Neuron (in vitro differentiated cells): ENCODE results near the gene ADRM1.

Experiments
- H2AFZ ChIP-seq: one replicate; pipeline ENCODE4 v1.6.1; 2013; ENCODE audit warnings: low read depth, mild to moderate bottlenecking, inconsistent platforms, low read length, moderate library complexity
- H3K27me3 ChIP-seq: one replicate; pipeline ENCODE4 v1.6.1; 2013; ENCODE audit warnings: low read length; ENCODE audit not compliant: insufficient read depth
- H3K36me3 ChIP-seq: one replicate; pipeline ENCODE4 v1.6.1; 2013; ENCODE audit warnings: low read length; ENCODE audit not compliant: insufficient read depth
- H3K4me1 ChIP-seq: one replicate; pipeline ENCODE4 v1.6.1; 2013; ENCODE audit warnings: low read length; ENCODE audit not compliant: insufficient read depth
- H3K4me3 ChIP-seq: 2 replicates; pipeline ENCODE4 v1.5.1; 2013; ENCODE audit warnings: mild to moderate bottlenecking, low read length, moderate library complexity
- H3K9me3 ChIP-seq: one replicate; pipeline ENCODE4 v1.6.1; 2013; ENCODE audit warnings: low read length

ADRM1 gene

DNA sequence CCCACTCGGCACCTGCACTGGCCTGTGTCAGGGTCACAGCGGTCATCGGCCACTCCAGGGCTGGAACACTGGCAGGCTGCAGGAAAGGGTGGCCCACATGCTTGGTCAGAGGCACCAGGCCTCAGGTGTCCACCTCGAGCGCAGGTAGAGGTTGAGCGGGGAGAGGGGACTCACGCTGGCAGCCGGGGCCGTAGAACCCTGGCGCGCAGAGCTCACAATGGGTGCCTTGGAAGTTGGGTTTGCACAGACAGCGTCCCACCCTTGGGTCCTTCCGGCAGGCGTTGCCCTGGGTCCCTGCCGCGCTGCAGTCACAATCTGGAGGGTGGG, 35.5 kb downstream of the ADRM1 start:
- peaks cover 33% of the 10 kb centered on the region for H3K36me3 ChIP-seq
- H3K4me3 ChIP-seq = no peak overlapping the region
- no peaks in the 10 kb centered on the region for H3K27me3 ChIP-seq
- H3K9me3 ChIP-seq = peaks cover 2% of the 10 kb centered on the region
- H3K4me1 ChIP-seq = no peaks in the 10 kb centered on the region
- H2AFZ ChIP-seq = no peak overlapping the region

DNA sequence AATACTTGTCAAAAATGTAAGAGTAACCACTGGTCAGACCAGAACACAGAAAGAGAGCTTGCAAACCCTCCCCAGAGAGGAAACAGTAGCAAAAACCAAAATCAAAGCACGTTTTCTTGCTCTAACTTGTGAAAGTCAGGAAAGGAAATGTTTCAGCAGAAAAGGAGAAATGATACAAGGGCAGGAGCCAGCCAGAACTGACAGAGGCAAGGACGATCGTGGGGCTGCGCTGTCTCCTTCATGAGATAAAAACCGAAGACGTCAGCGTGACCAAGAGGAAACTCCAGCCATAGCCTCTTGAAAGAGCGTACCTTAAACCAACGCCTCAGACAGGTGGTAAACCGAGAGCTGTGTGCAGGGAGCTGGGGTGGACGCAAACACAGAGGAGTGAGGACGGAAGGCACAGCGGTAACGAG, 36.9 kb downstream of the ADRM1 start:
- Histone ChIP-seq H3K4me3 (no peak overlapping the region), H3K36me3 (peaks cover 30% of the 10 kb centered on the region), H3K9me3 (peaks cover 2% of the 10 kb centered on the region), H3K4me1 (no peaks in the 10 kb centered on the region), H3K27me3 (no peaks in the 10 kb centered on the region), H2AFZ (no peak overlapping the region)

DNA sequence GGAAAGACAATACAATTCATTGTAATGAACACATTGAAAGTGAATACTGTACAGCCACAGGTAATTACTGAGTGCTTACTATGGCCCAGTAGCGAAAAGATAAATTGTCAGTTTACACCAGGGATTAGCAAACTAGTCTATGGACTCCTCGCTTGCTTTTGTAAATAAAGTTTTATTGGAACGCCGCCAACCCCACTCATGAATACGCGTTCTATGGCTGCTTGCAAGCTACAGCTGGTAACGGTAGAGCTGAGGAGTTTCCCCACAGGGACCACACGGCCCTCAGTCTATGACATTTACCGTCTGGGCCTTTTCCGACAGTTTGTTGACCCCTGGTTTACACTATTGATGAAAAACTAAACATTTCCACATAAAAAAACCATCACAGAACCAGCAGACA, 40.1 kb downstream of the ADRM1 start:
- Histone ChIP-seq H2AFZ (no peak overlapping the region), H3K4me3 (no peak overlapping the region), H3K4me1 (no peaks in the 10 kb centered on the region), H3K27me3 (no peaks in the 10 kb centered on the region), H3K36me3 (peaks cover 38% of the 10 kb centered on the region), H3K9me3 (peaks cover 7% of the 10 kb centered on the region)

DNA sequence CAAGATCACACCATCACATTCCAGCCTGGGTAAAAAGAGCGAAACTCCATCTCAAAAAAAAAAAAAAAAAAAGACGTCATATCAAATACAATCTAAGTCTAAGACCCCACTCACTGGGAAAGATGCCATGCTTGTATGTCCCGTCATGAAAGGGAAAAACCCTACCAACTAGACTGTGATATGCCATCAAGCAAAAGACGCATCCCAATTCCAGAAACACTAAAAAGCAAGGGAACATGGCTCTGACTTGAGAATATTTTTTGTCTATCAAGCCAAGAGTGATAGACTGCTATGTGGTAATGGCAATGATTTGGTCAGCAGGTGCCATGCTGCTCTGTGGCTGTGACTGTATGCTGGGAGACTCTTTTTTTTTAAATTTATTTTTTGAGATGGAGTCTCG, 41.3 kb downstream of the ADRM1 start:
- no peak overlapping the region for H2AFZ ChIP-seq
- no peaks in the 10 kb centered on the region for H3K27me3 ChIP-seq
- peaks cover 33% of the 10 kb centered on the region for H3K36me3 ChIP-seq
- H3K4me1 ChIP-seq = no peaks in the 10 kb centered on the region
- H3K9me3 ChIP-seq = peaks cover 9% of the 10 kb centered on the region
- H3K4me3 ChIP-seq = no peak overlapping the region

DNA sequence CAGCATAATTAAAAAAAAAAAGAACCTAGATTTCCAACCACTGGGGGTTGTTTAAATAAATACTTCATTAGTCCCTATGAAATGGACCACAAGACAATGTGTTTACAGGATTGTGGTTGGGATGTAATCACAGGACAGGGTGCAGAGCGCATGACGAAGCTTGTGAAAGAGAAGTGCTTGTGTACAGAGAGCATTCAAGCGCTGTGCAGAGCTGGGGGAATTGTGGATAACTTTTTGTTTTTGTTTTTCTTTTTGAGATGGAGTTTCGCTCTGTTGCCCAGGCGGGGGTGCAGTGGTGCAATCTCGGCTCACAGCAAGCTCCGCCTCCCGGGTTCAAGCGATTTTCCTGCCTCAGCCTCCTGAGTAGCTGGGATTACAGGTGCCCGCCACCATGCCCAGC, 42.0 kb downstream of the ADRM1 start:
- Histone ChIP-seq H3K4me3 (no peak overlapping the region), H3K4me1 (no peaks in the 10 kb centered on the region), H2AFZ (no peak overlapping the region), H3K36me3 (peaks cover 36% of the 10 kb centered on the region), H3K27me3 (no peaks in the 10 kb centered on the region), H3K9me3 (peaks cover 13% of the 10 kb centered on the region)

DNA sequence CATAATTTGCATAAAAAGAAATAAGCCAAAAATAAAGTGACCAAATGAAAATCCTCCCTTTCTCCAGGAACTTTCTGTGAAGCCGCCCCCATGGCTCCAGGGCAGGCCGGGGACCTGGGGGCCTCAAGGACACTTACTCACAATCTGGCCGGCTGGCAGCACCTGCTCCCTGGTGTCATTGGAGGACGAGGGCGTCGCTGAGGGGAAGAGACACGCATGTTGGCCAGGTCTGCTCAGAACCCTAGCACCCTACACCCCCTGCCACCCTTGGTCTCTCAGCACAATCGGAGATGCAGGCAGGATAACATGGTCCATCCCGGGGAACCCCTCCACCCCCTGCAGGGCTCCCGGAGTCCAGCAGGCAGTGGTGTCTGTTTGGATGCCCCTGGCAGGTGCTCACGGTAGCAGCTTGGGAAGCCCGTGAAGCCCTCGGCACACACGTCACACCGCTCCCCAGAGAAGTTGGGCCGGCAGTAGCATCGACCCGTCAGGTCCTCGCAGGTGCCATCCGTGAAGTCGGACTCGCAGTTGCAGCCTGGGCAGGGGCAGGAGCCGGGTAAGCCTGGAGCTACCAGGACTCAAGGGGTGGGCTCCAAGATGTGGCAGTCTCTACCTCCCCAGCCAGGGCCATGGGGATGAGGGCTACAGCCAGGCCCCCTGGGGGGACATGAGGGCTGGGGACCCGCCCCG, 43.0 kb downstream of the ADRM1 start:
- Histone ChIP-seq H3K36me3 (peaks cover 37% of the 10 kb centered on the region), H3K4me1 (no peaks in the 10 kb centered on the region), H3K4me3 (no peak overlapping the region), H3K27me3 (no peaks in the 10 kb centered on the region), H2AFZ (no peak overlapping the region), H3K9me3 (peaks cover 13% of the 10 kb centered on the region)

DNA sequence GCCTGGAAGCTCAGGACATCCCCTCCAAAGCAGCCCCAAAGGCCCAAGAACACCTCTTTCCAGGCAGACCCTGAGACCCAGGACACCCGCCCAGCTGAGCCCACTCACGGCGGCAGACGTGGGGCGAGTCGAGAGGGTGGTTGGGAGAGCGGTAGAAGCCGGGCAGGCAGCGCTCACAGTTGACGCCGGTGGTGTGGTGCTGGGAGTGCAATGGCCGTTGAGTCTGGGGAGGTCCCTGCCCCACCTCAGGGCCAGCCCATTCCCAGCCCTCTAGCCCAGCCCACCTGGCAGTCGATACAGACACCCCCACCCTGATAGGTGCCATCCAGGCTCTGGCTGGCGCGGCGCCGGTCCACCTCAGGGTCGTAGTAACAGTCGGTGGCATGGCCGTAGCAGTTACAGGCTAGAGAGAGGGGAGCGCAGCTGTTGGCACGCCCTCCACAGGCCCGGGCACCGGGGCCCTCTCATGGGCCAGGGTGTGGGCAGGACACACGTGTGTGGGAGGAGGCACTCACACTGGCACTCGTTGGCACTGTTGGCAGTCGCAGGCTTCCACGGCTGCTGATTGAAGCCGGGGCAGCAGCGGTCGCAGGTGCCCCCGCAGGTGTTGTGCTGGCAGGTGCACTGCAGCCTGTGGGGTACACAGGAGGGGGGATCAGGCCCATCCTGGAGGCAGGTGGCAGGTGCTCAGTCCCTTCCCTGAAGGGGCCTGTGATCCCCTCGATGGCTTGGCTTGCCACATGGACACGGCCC, 43.8 kb downstream of the ADRM1 start:
- Histone ChIP-seq H3K27me3 (no peaks in the 10 kb centered on the region), H2AFZ (no peak overlapping the region), H3K36me3 (peaks cover 44% of the 10 kb centered on the region), H3K4me3 (no peak overlapping the region), H3K4me1 (no peaks in the 10 kb centered on the region), H3K9me3 (peaks cover 10% of the 10 kb centered on the region)

DNA sequence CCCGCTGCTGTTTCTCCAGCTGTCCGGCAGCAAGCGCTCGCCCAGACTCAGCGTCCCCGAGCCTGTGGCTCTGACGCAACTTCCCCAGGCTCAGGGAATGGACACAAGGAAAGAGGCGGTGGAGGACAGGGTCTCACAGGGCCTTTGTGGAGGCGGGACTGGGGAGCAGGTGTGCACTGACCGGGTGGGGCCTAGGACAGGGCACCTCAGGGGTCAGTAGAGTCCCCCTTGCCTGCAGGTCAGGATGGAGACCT, 44.3 kb downstream of the ADRM1 start:
- H3K4me3 ChIP-seq = no peak overlapping the region
- no peak overlapping the region for H2AFZ ChIP-seq
- H3K4me1 ChIP-seq = no peaks in the 10 kb centered on the region
- peaks cover 50% of the 10 kb centered on the region for H3K36me3 ChIP-seq
- H3K9me3 ChIP-seq = peaks cover 10% of the 10 kb centered on the region
- H3K27me3 ChIP-seq = no peaks in the 10 kb centered on the region

DNA sequence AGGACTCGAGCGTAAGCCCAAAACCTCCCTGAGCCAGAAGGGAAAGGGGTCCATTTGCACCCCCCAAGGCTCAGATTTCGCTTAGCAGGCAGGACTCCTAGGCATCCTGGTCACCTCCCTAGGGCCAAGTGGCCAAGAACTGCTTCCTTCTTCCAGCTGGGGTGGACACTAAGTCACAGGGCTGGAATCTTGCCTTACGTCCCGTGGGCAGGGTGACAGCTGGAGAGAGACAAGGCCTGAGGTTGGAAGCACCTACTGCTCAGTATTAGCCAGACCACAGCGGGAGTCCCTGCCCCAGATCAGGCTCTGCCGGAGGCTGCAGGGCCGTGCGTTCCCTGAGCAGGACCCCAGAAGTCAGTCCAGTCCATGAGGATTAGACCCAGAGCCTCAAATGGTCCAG, 44.6 kb downstream of the ADRM1 start:
- H3K4me3 ChIP-seq = no peak overlapping the region
- no peak overlapping the region for H2AFZ ChIP-seq
- no peaks in the 10 kb centered on the region for H3K27me3 ChIP-seq
- no peaks in the 10 kb centered on the region for H3K4me1 ChIP-seq
- peaks cover 53% of the 10 kb centered on the region for H3K36me3 ChIP-seq
- peaks cover 10% of the 10 kb centered on the region for H3K9me3 ChIP-seq

DNA sequence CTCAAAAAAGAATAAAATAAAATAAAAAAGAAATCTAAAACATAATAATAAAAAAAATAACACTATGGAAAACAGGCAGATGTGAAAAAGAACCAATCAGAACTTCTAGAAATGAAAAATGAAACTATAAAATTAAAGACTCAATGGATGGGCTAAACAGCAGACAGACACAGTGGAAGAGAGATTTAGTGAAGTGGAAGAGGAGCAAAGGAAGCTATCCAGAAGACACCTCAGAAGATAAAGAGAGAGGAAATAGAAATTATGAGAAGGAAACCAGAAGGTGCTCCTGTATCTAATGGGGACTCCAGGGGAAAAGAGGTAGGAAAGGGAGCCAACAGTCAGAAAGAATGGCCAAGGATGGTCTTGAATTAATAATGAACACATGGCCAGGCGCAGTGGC, 45.8 kb downstream of the ADRM1 start:
- Histone ChIP-seq H2AFZ (no peak overlapping the region), H3K9me3 (peaks cover 10% of the 10 kb centered on the region), H3K4me1 (no peaks in the 10 kb centered on the region), H3K36me3 (peaks cover 53% of the 10 kb centered on the region), H3K27me3 (no peaks in the 10 kb centered on the region), H3K4me3 (no peak overlapping the region)

DNA sequence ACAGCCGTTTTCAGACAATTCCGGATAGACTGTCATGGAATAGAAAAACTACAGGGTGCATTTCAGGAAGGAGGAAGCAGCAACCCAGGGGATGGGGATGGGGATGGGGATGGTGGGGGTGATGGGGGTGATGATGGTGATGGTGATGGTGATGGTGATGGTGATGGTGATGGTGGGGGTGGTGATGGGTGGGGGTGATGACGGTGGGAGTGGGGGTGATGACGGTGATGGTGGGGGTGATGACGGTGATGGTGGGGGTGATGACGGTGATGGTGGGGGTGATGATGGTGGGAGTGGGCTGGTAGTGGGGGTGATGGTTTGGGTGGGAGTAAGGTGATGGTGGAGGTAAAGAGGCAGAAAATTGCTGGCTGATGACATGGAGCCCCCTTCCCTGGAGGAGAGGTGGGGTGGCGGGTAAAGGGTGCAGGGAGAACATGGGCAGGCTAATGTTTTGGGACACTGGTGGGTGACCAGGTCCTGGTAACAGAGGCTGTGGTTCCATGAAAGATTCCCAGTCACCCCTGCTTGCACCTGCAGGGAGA, 46.8 kb downstream of the ADRM1 start:
- no peaks in the 10 kb centered on the region for H3K4me1 ChIP-seq
- H3K36me3 ChIP-seq = peaks cover 51% of the 10 kb centered on the region
- no peak overlapping the region for H2AFZ ChIP-seq
- H3K27me3 ChIP-seq = no peaks in the 10 kb centered on the region
- no peak overlapping the region for H3K4me3 ChIP-seq
- H3K9me3 ChIP-seq = peaks cover 10% of the 10 kb centered on the region

DNA sequence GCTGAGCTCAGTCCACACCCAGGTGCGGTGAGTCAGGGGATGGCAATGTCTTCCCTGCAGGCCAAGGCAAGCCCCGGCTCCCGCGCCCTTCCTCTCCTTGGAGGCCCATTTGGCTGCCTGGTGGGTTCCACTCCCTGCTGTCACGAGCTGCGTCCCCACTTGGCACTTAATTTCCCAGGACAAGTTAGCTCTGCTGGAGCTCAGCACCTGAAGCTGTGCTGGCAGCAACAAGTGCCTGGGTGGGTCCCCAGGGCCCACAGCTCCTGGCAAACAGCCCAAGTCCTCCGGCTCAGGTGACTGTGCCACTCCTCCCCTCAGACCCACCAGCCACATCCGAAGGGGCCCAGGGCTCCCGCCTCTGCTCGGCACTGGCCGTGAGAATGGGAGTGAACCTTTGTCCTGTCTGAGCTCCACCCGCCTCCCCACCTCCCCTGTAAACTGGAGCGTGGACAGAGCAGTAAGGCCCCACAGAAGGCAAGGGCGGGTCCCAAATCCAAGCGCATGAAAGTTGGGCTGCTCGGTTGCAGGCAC, 47.4 kb downstream of the ADRM1 start:
- Histone ChIP-seq H3K9me3 (peaks cover 10% of the 10 kb centered on the region), H2AFZ (no peak overlapping the region), H3K36me3 (peaks cover 51% of the 10 kb centered on the region), H3K4me3 (no peak overlapping the region), H3K27me3 (no peaks in the 10 kb centered on the region), H3K4me1 (peaks cover 4% of the 10 kb centered on the region)

DNA sequence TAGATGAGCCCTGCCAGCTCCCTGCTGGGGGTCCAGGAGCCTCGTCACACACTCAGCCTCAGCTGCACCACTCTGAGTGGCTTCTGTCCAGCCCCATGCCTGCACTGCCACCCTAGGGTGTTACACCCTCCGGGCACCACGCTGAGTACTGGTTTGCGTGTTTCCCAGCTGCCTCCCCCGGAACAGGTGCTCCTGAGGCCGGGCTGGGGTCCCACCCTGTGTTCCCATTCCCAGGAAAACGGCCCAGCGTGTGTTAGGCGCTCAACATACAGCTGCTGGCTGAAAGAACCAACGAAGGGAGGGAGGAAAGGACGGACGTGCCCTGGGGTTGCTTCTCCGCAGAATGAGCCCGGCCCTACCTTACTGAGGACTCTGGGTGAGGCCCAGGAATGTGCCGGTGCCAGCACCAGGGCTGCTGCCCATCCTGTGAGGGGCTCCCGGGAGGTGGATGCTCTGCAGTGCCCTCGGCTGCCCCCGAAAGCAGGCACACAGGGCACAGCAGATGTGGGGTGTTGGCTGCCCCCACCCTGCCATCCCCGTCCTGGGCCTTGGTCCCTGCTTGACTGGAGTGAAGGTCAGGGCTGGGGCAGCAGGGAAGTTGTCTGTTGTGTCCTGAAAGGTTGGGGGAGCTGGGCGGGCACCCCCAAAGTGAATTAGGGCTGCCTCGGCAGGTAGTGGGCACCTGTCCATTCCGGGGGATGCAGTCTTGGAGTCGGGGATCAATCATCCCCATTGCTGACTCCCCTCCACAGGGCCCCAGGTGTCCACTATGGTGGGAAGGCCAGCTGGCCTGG, 48.0 kb downstream of the ADRM1 start:
- Histone ChIP-seq H3K9me3 (peaks cover 10% of the 10 kb centered on the region), H3K4me3 (no peak overlapping the region), H3K36me3 (peaks cover 47% of the 10 kb centered on the region), H2AFZ (no peak overlapping the region), H3K4me1 (peaks cover 10% of the 10 kb centered on the region), H3K27me3 (no peaks in the 10 kb centered on the region)
